OCI-LY1 (cell line): ENCODE results near the gene RUBCN.

Experiments
- EZH2 ChIP-seq: fragments of 200-600 bp; sonication (generic), shearing (Covaris generic); IDR thresholded peaks from 2 replicates; pipeline ENCODE4 v1.8.0; 2017; ENCODE audit warnings: borderline replicate concordance, mixed run types, mild to moderate bottlenecking, antibody characterized with exemption, low read length, moderate library complexity, mixed read lengths
- TF ChIP-seq, protein P1 (sequence below): fragments of 200-600 bp; sonication (generic), shearing (Covaris generic); IDR thresholded peaks from 2 replicates; pipeline ENCODE4 v1.5.1; 2017; ENCODE audit warnings: mild to moderate bottlenecking, antibody characterized with exemption, low read length, moderate library complexity, mixed read lengths

GRCh38 chr3:197736010-197736490 is 654 bp downstream of the RUBCN start:
- TF ChIP-seq, protein P1, sequence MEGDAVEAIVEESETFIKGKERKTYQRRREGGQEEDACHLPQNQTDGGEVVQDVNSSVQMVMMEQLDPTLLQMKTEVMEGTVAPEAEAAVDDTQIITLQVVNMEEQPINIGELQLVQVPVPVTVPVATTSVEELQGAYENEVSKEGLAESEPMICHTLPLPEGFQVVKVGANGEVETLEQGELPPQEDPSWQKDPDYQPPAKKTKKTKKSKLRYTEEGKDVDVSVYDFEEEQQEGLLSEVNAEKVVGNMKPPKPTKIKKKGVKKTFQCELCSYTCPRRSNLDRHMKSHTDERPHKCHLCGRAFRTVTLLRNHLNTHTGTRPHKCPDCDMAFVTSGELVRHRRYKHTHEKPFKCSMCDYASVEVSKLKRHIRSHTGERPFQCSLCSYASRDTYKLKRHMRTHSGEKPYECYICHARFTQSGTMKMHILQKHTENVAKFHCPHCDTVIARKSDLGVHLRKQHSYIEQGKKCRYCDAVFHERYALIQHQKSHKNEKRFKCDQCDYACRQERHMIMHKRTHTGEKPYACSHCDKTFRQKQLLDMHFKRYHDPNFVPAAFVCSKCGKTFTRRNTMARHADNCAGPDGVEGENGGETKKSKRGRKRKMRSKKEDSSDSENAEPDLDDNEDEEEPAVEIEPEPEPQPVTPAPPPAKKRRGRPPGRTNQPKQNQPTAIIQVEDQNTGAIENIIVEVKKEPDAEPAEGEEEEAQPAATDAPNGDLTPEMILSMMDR: no peak
- TF ChIP-seq EZH2: no peak
